CD4-positive, alpha-beta T cell (primary cell): ENCODE results near the gene GRIK5. TPM values are rescaled to one million over a fixed set of nuclear protein-coding genes. Genes with fewer than 3 reads are reported as not detected.
A peak's percentile ranks its signal among the peaks of the same experiment; 100 is the strongest.

Experiments used
- ATAC-seq: fragments of 200-7000 bp; cut with Tn5 transposase; one replicate; pipeline ENCODE4 v1.10.0; 2022; ENCODE audit warnings: mild to moderate bottlenecking; ENCODE audit not compliant: poor library complexity
- CTCF ChIA-PET: fragments of 350-600 bp; sonication (Branson Sonifier 250); formaldehyde crosslinking; loops from one replicate; lab custom pipeline; 2021; ENCODE audit warnings: antibody characterized with exemption, inconsistent platforms; lab: Charles Lee
- POLR2A ChIA-PET: fragments of 350-600 bp; sonication (Branson Sonifier 250); formaldehyde crosslinking; loops from one replicate; lab custom pipeline; 2021; ENCODE audit warnings: antibody characterized with exemption, inconsistent platforms; lab: Charles Lee
- DNase-seq, 14 experiments: peaks; one replicate each; pipeline ENCODE4 v3.0.0-alpha.2; 2013 to 2020; ENCODE audit warnings: mixed read lengths in 2 of 14
- H3K27ac ChIP-seq, 2 donors: one replicate each; pipeline versions ENCODE4 v1.5.1 to v1.7.0; 2013; ENCODE audit warnings: low read length in 2 of 2, low read depth in 1 of 2, mild to moderate bottlenecking in 1 of 2
- H3K27me3 ChIP-seq, 2 experiments: 1 replicate in 1 of 2; 2 replicates in 1 of 2; pipeline versions ENCODE4 v1.6.1 to v1.7.0; 2013; ENCODE audit warnings: low read length in 2 of 2, control low read depth in 1 of 2, mild to moderate bottlenecking in 1 of 2, moderate library complexity in 1 of 2; ENCODE audit not compliant: insufficient read depth in 2 of 2, control insufficient read depth in 1 of 2
- H3K36me3 ChIP-seq: one replicate; pipeline ENCODE4 v1.6.1; 2013; ENCODE audit warnings: low read length, control low read depth; ENCODE audit not compliant: insufficient read depth
- H3K4me1 ChIP-seq: one replicate; pipeline ENCODE4 v1.6.1; 2013; ENCODE audit warnings: low read length, control low read depth; ENCODE audit not compliant: insufficient read depth
- H3K4me3 ChIP-seq: one replicate; pipeline ENCODE4 v1.5.1; 2013; ENCODE audit warnings: mild to moderate bottlenecking, low read length, moderate library complexity
- H3K9me3 ChIP-seq, 2 experiments: 1 replicate in 1 of 2; 2 replicates in 1 of 2; pipeline versions ENCODE4 v1.6.1 to v1.7.0; 2013; ENCODE audit warnings: low read length in 2 of 2, mild to moderate bottlenecking in 2 of 2, control low read depth in 1 of 2, moderate library complexity in 1 of 2; ENCODE audit not compliant: control insufficient read depth in 1 of 2, insufficient read depth in 1 of 2
- H3K27ac Mint-ChIP-seq: one replicate; pipeline ENCODE4 v1.8.0; 2020; ENCODE audit warnings: mixed read lengths
- H3K27me3 Mint-ChIP-seq: one replicate; pipeline ENCODE4 v1.8.0; 2021; ENCODE audit warnings: mixed read lengths
- H3K36me3 Mint-ChIP-seq: one replicate; pipeline ENCODE4 v1.8.0; 2021; ENCODE audit warnings: low read depth, mixed read lengths
- H3K4me1 Mint-ChIP-seq: one replicate; pipeline ENCODE4 v1.8.0; 2021; ENCODE audit warnings: low read depth, mixed read lengths
- H3K4me3 Mint-ChIP-seq: one replicate; pipeline ENCODE4 v1.8.0; 2020; ENCODE audit warnings: mild to moderate bottlenecking, mixed read lengths
- H3K9me3 Mint-ChIP-seq: one replicate; pipeline ENCODE4 v1.8.0; 2020; ENCODE audit warnings: mixed read lengths
- intact Hi-C, 2 experiments: fragments of 100-400 bp; cut with DNase I in 1 of 2; cut with micrococcal nuclease in 1 of 2; formaldehyde crosslinking; loops; one replicate each; pipeline versions ENCODE4 v1.15.1 to v1.9.0; 2023 to 2025; cut with DNase I, micrococcal nuclease
- total RNA-seq, 174 experiments: library from RNA in 2 of 174; stranded (reverse) in 2 of 174; gene quantifications; one replicate each; pipeline ENCODE4 v1.2.3 and lab custom pipeline; 2021 to 2026
- TF ChIP-seq, protein P1 (sequence below): fragments of 200-600 bp; IDR thresholded peaks from one replicate; pipeline ENCODE4 v1.8.0; 2022; ENCODE audit warnings: antibody characterized with exemption, mild to moderate bottlenecking

Gene GRIK5
- total RNA-seq, 2 experiments from 2014 or later, result 0.66 to 0.75 TPM

DNA sequence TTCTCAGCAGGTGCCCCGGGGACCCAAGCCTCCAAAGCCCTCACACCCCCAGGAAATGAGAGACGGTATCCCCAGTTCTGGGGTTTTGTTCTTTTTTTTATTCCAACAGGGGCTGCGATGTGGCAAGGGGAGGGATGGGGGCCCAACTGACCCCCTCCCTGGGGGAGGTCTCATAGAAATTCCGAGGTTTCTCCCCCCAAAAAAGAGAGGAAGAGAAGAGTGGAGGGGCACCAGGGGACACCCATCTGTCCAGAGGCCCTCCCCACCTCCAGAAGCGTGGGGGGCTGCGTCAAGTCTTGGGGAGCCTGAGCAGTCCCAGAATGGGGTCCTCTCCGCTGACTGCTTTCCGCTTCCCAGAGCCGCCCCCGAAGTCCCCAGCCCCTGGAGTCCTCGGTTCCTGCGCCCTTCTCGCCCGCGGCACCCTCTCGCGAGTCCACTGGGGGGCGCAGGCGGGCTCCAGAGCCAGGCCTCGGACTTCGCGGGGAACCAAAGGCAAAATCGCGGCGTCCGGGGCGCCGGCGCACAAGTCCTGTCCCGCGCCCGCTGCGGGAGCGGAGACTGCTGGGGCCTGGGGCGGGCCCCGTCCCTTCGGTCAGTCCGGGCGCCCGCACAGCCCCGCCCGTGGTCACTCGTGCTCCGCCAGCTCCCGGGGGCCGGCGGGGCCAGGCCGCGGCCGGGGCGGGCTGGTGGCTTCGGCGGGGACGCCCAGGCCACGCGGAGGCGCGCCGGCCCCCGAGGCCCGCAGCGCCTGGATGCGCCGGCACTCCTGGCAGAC is 71.6 kb downstream of the GRIK5 start:
- ATAC-seq (no peak), DNase-seq (peak in 5 of 14 experiments; percentile 10 to 53 (median 32))
- TF ChIP-seq, protein P1, sequence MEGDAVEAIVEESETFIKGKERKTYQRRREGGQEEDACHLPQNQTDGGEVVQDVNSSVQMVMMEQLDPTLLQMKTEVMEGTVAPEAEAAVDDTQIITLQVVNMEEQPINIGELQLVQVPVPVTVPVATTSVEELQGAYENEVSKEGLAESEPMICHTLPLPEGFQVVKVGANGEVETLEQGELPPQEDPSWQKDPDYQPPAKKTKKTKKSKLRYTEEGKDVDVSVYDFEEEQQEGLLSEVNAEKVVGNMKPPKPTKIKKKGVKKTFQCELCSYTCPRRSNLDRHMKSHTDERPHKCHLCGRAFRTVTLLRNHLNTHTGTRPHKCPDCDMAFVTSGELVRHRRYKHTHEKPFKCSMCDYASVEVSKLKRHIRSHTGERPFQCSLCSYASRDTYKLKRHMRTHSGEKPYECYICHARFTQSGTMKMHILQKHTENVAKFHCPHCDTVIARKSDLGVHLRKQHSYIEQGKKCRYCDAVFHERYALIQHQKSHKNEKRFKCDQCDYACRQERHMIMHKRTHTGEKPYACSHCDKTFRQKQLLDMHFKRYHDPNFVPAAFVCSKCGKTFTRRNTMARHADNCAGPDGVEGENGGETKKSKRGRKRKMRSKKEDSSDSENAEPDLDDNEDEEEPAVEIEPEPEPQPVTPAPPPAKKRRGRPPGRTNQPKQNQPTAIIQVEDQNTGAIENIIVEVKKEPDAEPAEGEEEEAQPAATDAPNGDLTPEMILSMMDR, result no peak
- ChIA-PET CTCF (no interaction called here), POLR2A (no interaction called here)
- intact Hi-C loops, result no loop called here
- no peak overlapping the region for H3K4me3 Mint-ChIP-seq
- H3K36me3 Mint-ChIP-seq, result no peaks in the 10 kb centered on the region
- peaks cover 27% of the 10 kb centered on the region for H3K4me1 ChIP-seq
- no peak overlapping the region for H3K27ac ChIP-seq
- peaks cover 37% of the 10 kb centered on the region for H3K4me1 Mint-ChIP-seq
- H3K36me3 ChIP-seq, result no peaks in the 10 kb centered on the region
- peaks cover 47 to 73% of the 10 kb centered on the region in 2 experiments for H3K27me3 ChIP-seq
- H3K27ac Mint-ChIP-seq, result no peak overlapping the region
- H3K9me3 ChIP-seq, result no peaks in the 10 kb centered on the region
- H3K4me3 ChIP-seq, result no peak overlapping the region
- no peaks in the 10 kb centered on the region for H3K9me3 Mint-ChIP-seq
- peaks cover 75% of the 10 kb centered on the region for H3K27me3 Mint-ChIP-seq

DNA sequence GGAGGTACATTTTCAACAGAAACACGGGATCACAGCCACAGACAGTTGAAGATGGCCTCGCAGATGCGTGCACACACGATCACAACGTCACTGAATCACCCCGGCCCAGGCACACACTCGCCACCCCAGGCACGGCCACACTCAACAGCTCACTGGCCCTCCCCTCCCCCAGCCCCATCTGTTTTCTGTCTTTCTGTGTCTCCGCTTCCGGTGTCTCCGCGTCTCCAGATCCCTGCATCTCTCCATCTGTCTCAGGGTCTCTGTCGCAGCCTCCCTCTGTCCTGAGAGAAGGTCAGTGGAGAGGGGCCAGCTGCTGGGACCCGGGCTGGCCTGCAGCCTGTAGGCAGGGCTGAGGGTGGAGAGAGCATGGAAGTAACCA is 72.2 kb downstream of the GRIK5 start:
- Histone ChIP-seq H3K27me3 (peaks cover 47 to 73% of the 10 kb centered on the region in 2 experiments), H3K27ac (no peak overlapping the region), H3K36me3 (no peaks in the 10 kb centered on the region), H3K9me3 (no peaks in the 10 kb centered on the region), H3K4me1 (peaks cover 32% of the 10 kb centered on the region), H3K4me3 (no peak overlapping the region)
- Mint-ChIP-seq H3K4me1 (peaks cover 39% of the 10 kb centered on the region), H3K4me3 (no peak overlapping the region), H3K27me3 (peaks cover 72% of the 10 kb centered on the region), H3K36me3 (no peaks in the 10 kb centered on the region), H3K9me3 (no peaks in the 10 kb centered on the region), H3K27ac (no peak overlapping the region)
- TF ChIP-seq, protein P1, result no peak
- intact Hi-C loops, result no loop called here
- ChIA-PET POLR2A (no interaction called here), CTCF (no interaction called here)
- ATAC-seq, result no peak
- no peak for DNase-seq

GRCh38 chr19:41997121-41997850 is 72.7 kb downstream of the GRIK5 start:
- no peaks in the 10 kb centered on the region for H3K9me3 Mint-ChIP-seq
- POLR2A ChIA-PET, result no interaction called here
- Histone ChIP-seq H3K4me1 (peaks cover 32% of the 10 kb centered on the region), H3K27me3 (peaks cover 47 to 70% of the 10 kb centered on the region in 2 experiments), H3K4me3 (no peak overlapping the region), H3K9me3 (no peaks in the 10 kb centered on the region), H3K36me3 (no peaks in the 10 kb centered on the region), H3K27ac (no peak overlapping the region)
- peaks cover 39% of the 10 kb centered on the region for H3K4me1 Mint-ChIP-seq
- peak; percentile 21 for ATAC-seq
- TF ChIP-seq, protein P1, result no peak
- peak overlapping the region; percentile 50 for H3K4me3 Mint-ChIP-seq
- intact Hi-C loops, result no loop called here
- H3K27me3 Mint-ChIP-seq, result peaks cover 69% of the 10 kb centered on the region
- no peaks in the 10 kb centered on the region for H3K36me3 Mint-ChIP-seq
- no peak overlapping the region for H3K27ac Mint-ChIP-seq
- DNase-seq, result peak in 11 of 14 experiments; percentile 13 to 66 (median 33)
- CTCF ChIA-PET, result no interaction called here
